Panc1 (cell line): Measurements from ENCODE around the gene ABHD2.

ENCODE experiments used
- REST ChIP-seq, 2 experiments: IDR thresholded peaks; 2 replicates each; pipeline ENCODE4 v1.6.1; 2011 to 2012; ENCODE audit warnings: low read depth in 2 of 2, control low read depth in 1 of 2, low read length in 1 of 2, mild to moderate bottlenecking in 1 of 2, moderate library complexity in 1 of 2; ENCODE audit not compliant: insufficient read depth in 1 of 2
- TCF7L2 ChIP-seq: IDR thresholded peaks from 2 replicates; pipeline ENCODE4 v1.6.1; 2011; ENCODE audit warnings: mild to moderate bottlenecking, low read depth, low read length, inconsistent platforms
- TF ChIP-seq, protein P1 (sequence below): fragments of 450-650 bp; IDR thresholded peaks from 2 replicates; pipeline ENCODE4 v1.5.1; 2017; ENCODE audit warnings: mild to moderate bottlenecking

DNA sequence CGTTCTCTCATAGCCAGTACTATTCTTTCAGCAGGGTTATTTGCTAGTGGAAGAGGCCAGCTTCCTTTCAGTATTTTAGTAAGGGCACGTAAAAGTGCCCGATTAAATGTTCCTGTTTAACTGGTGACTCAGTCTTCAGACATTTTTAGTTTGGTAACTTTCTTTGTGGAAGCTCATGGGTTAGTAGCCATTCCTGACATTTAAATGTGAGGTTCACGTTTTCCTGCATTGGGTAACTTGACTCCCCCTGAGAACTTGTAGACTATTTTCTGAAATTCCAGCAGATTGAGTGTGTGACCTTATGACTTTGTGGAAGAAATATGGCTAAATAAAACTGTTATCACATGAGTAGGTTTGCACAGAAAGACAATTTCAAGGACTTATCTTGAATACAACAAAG, 16.9 kb downstream of the ABHD2 start:
- TF ChIP-seq REST (IDR thresholded peaks at IDR 0.05; ENCODE audit: insufficient read depth in 1 of 2, low read depth in 2 of 2, low read length in 1 of 2) (no peak), TCF7L2 (no peak)
- TF ChIP-seq, protein P1, sequence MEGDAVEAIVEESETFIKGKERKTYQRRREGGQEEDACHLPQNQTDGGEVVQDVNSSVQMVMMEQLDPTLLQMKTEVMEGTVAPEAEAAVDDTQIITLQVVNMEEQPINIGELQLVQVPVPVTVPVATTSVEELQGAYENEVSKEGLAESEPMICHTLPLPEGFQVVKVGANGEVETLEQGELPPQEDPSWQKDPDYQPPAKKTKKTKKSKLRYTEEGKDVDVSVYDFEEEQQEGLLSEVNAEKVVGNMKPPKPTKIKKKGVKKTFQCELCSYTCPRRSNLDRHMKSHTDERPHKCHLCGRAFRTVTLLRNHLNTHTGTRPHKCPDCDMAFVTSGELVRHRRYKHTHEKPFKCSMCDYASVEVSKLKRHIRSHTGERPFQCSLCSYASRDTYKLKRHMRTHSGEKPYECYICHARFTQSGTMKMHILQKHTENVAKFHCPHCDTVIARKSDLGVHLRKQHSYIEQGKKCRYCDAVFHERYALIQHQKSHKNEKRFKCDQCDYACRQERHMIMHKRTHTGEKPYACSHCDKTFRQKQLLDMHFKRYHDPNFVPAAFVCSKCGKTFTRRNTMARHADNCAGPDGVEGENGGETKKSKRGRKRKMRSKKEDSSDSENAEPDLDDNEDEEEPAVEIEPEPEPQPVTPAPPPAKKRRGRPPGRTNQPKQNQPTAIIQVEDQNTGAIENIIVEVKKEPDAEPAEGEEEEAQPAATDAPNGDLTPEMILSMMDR, result no peak
